GM12872 (cell line): ENCODE data around the gene FAM133A.

Experiments
- CTCF ChIP-seq: IDR thresholded peaks from 3 replicates; pipeline ENCODE4 v1.5.1; 2011; ENCODE audit warnings: low read depth, mild to moderate bottlenecking, low read length, moderate library complexity; ENCODE audit not compliant: insufficient read depth

The FAM133A gene

GRCh38 chrX:93711076-93711475 is 37.1 kb downstream of the FAM133A start:
- no peak for TF ChIP-seq CTCF

GRCh38 chrX:93741811-93742210 is 67.8 kb downstream of the FAM133A start:
- no peak for TF ChIP-seq CTCF

GRCh38 chrX:93760163-93760562 is 86.2 kb downstream of the FAM133A start:
- no peak for TF ChIP-seq CTCF
